Brain microvascular endothelial cell (primary cell): Measurements from ENCODE around the gene NRXN3.

ENCODE experiments used
- DNase-seq: peaks from one replicate; pipeline ENCODE4 v3.0.0-alpha.2; 2020
- H3K27ac ChIP-seq: fragments of 250-450 bp; sonication (Bioruptor Pico); 2 replicates; pipeline ENCODE4 v1.5.1; 2020; ENCODE audit warnings: mild to moderate bottlenecking, moderate library complexity
- H3K27me3 ChIP-seq: fragments of 250-450 bp; sonication (Bioruptor Pico); replicated peaks from 2 replicates; pipeline ENCODE4 v1.5.1; 2020; ENCODE audit warnings: mild to moderate bottlenecking
- H3K36me3 ChIP-seq: fragments of 250-450 bp; sonication (Bioruptor Pico); replicated peaks from 2 replicates; pipeline ENCODE4 v1.5.1; 2020; ENCODE audit warnings: mild to moderate bottlenecking
- H3K4me3 ChIP-seq: 2 replicates; pipeline ENCODE4 v1.5.1; 2011; ENCODE audit warnings: low read depth, mild to moderate bottlenecking, control low read depth, low read length, moderate library complexity
- CTCF ChIP-seq: IDR thresholded peaks from 2 replicates; pipeline ENCODE4 v1.5.1; 2011; ENCODE audit warnings: low read depth, mild to moderate bottlenecking, moderate library complexity, low read length, control low read depth, inconsistent platforms; ENCODE audit errors: missing control alignments
- in situ Hi-C: cut with HindIII; loops from 2 replicates; pipeline ENCODE4 v1.10.0; 2017; ENCODE audit warnings: low sequenced_read_pairs, low pct_ligation_motif_present

The NRXN3 gene

GRCh38 chr14:79904497-79904896, 1734.3 kb downstream of the NRXN3 start:
- H3K27ac ChIP-seq, result no peak overlapping the region
- no peak overlapping the region for H3K4me3 ChIP-seq
- in situ Hi-C loops, result no loop called here
- no peak for TF ChIP-seq CTCF
- DNase-seq, result no peak
- H3K36me3 ChIP-seq, result no peaks in the 10 kb centered on the region
- H3K27me3 ChIP-seq, result no peaks in the 10 kb centered on the region

GRCh38 chr14:79906994-79907393, 1736.8 kb downstream of the NRXN3 start:
- no peak for TF ChIP-seq CTCF
- in situ Hi-C loops, result no loop called here

GRCh38 chr14:79910086-79910485, 1739.9 kb downstream of the NRXN3 start:
- in situ Hi-C loops, result no loop called here
- TF ChIP-seq CTCF, result no peak
- Histone ChIP-seq H3K36me3 (no peaks in the 10 kb centered on the region), H3K4me3 (no peak overlapping the region), H3K27me3 (no peaks in the 10 kb centered on the region), H3K27ac (no peak overlapping the region)
- DNase-seq, result no peak

More at GRCh38 chr14:79906994-79907393, 1736.8 kb downstream of the NRXN3 start:
- DNase-seq, result no peak
- no peaks in the 10 kb centered on the region for H3K36me3 ChIP-seq
- no peaks in the 10 kb centered on the region for H3K27me3 ChIP-seq
- no peak overlapping the region for H3K27ac ChIP-seq
- H3K4me3 ChIP-seq, result no peak overlapping the region

- in situ Hi-C loops, result no loop called here
- no peak for DNase-seq
- Histone ChIP-seq H3K27me3 (no peaks in the 10 kb centered on the region), H3K36me3 (no peaks in the 10 kb centered on the region), H3K4me3 (no peak overlapping the region), H3K27ac (no peak overlapping the region)
- TF ChIP-seq CTCF, result no peak
Observed at GRCh38 chr14:79911744-79912143, 1741.6 kb downstream of the NRXN3 start.

GRCh38 chr14:79914595-79914994, 1744.4 kb downstream of the NRXN3 start:
- in situ Hi-C loops, result no loop called here
- no peak for DNase-seq
- Histone ChIP-seq H3K4me3 (no peak overlapping the region), H3K27ac (no peak overlapping the region), H3K27me3 (no peaks in the 10 kb centered on the region), H3K36me3 (no peaks in the 10 kb centered on the region)
- TF ChIP-seq CTCF, result no peak

- Histone ChIP-seq H3K27ac (no peak overlapping the region), H3K4me3 (no peak overlapping the region), H3K36me3 (no peaks in the 10 kb centered on the region), H3K27me3 (no peaks in the 10 kb centered on the region)
- in situ Hi-C loops, result no loop called here
- no peak for DNase-seq
- TF ChIP-seq CTCF, result no peak
Observed at GRCh38 chr14:79915406-79915805, 1745.2 kb downstream of the NRXN3 start.
